Transverse colon (tissue), 4 donors: ENCODE data around the gene MCC. TPM values are rescaled to one million over a fixed set of nuclear protein-coding genes. Genes with fewer than 3 reads are reported as not detected.
"Not testable (repeated sequence)": the region's sequence is repeated elsewhere in the genome, so short reads cannot be mapped to it uniquely, and the experiment has no call there.

Experiments used
- DNase-seq: peaks from one replicate; pipeline ENCODE4 v3.0.0-alpha.2; 2019
- H3K27ac ChIP-seq, 4 donors: fragments of 200-600 bp; sonication (generic); 2 replicates each; pipeline ENCODE4 v1.5.1; 2016 to 2018; ENCODE audit warnings: inconsistent platforms in 4 of 4
- H3K27me3 ChIP-seq: fragments of 200-600 bp; sonication (generic); 2 replicates; pipeline ENCODE4 v1.5.1; 2017; ENCODE audit warnings: inconsistent platforms
- H3K36me3 ChIP-seq, 4 donors: fragments of 200-600 bp; sonication (generic); 2 replicates each; pipeline ENCODE4 v1.5.1; 2017 to 2019; ENCODE audit warnings: inconsistent platforms in 4 of 4
- H3K4me1 ChIP-seq, 4 donors: fragments of 200-600 bp; sonication (generic); 2 replicates each; pipeline ENCODE4 v1.5.1; 2017 to 2020; ENCODE audit warnings: inconsistent platforms in 4 of 4
- H3K4me3 ChIP-seq, 4 donors: fragments of 200-600 bp; sonication (generic); 1 replicate in 1 of 4; 2 replicates in 3 of 4; pipeline versions ENCODE4 v1.5.1 to v1.6.1; 2017 to 2019; ENCODE audit warnings: inconsistent platforms in 4 of 4
- H3K9me3 ChIP-seq, 2 donors: fragments of 200-600 bp; sonication (generic); 2 replicates each; pipeline ENCODE4 v1.5.1; 2017 to 2019; ENCODE audit warnings: inconsistent platforms in 2 of 2
- EP300 ChIP-seq: sonication (generic); formaldehyde crosslinking; IDR thresholded peaks from one replicate; pipeline ENCODE4 v1.6.1; 2017; ENCODE audit warnings: antibody characterized with exemption, low read depth
- POLR2A ChIP-seq: fragments of 450-650 bp; IDR thresholded peaks from one replicate; pipeline ENCODE4 v1.6.1; 2016; ENCODE audit warnings: antibody characterized with exemption, mild to moderate bottlenecking, moderate library complexity
- POLR2AphosphoS5 ChIP-seq, 3 donors: sonication (generic); formaldehyde crosslinking; IDR thresholded peaks; one replicate each; pipeline ENCODE4 v1.6.1; 2016; ENCODE audit warnings: antibody characterized with exemption in 3 of 3
- WGBS, 2 donors: methylation state at CpG; one replicate each; pipeline ENCODE4 v1.1.5; 2018; ENCODE audit warnings: low coverage in 1 of 2; 5-methylcytosine and 5-hydroxymethylcytosine counted together
- in situ Hi-C, 4 donors: fragments of 200-750 bp; cut with MboI; loops; one replicate each; pipeline versions ENCODE4 v1.15.0 to v1.15.1; 2017; ENCODE audit warnings: low sequenced_read_pairs in 3 of 4, low pct_ligation_motif_present in 1 of 4, low pct_unique_long_range_greater_than_20kb in 1 of 4
- intact Hi-C: fragments of 100-400 bp; cut with DNase I; formaldehyde crosslinking; loops from one replicate; pipeline ENCODE4 v1.15.1; 2023; ENCODE audit warnings: low total_unique reads
- total RNA-seq, 4 donors: library from RNA; depleted of rRNA; stranded (reverse); fragments of >200 nt; gene quantifications; one replicate each; pipeline ENCODE4 v1.1.0, GENCODE V29; 2016
- TF ChIP-seq, protein P1 (sequence below), 5 experiments: fragments of 200-600 bp in 3 of 5; fragments of 450-650 bp in 2 of 5; sonication (generic) in 3 of 5; IDR thresholded peaks; 1 replicate in 2 of 5; 2 replicates in 3 of 5; pipeline ENCODE4 v1.5.1; 2016 to 2017; ENCODE audit warnings: antibody characterized with exemption in 5 of 5, inconsistent platforms in 3 of 5, mild to moderate bottlenecking in 2 of 5, moderate library complexity in 1 of 5

The MCC gene
- total RNA-seq, 4 donors from 2014 or later, result 2.6 to 28.4 (median 16.4) TPM

GRCh38 chr5:113082547-113082905 is 405.7 kb downstream of the MCC start:
- WGBS, 2 donors, result 84 to 94% methylated on average over 6 to 7 of the region's 7 CpGs

DNA sequence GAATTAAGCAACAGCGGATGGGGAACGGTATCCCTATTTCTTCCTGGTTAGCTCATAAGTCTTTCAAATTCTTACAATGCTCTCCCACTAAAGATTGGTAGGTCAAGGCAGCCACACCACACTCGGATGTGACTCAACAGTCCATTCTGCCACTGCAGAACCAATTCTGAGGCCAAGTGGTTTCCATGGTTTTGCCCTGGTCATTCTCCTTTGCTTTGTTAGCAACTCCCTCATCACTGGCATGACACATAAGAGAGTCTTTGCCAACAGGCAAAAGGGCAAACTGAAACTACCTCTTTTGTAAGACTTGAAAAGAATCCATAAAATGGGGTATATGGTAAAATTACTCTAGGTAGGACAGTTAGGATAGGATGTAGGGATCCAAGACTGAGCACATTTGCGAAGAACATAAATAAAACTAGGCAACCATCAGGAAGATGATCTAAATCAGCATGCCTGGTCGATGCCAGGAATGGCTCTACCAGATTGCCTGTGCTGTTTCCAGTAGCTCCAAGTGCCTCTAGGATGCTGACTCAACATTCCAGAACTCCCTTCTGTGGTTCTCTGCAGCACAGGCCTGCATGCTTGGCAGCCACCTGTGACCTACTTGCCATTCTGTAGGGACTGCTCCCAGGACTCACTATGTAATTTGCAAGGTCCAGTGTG is 406.2 kb downstream of the MCC start:
- H3K9me3 ChIP-seq, result no peaks in the 10 kb centered on the region
- no peaks in the 10 kb centered on the region for H3K4me1 ChIP-seq
- intact Hi-C loops (no loop called here), in situ Hi-C loops (no loop called here)
- H3K27ac ChIP-seq, result no peak overlapping the region
- no peaks in the 10 kb centered on the region for H3K36me3 ChIP-seq
- no peaks in the 10 kb centered on the region for H3K27me3 ChIP-seq
- no peak overlapping the region for H3K4me3 ChIP-seq
- no peak for TF ChIP-seq EP300
- TF ChIP-seq, protein P1, sequence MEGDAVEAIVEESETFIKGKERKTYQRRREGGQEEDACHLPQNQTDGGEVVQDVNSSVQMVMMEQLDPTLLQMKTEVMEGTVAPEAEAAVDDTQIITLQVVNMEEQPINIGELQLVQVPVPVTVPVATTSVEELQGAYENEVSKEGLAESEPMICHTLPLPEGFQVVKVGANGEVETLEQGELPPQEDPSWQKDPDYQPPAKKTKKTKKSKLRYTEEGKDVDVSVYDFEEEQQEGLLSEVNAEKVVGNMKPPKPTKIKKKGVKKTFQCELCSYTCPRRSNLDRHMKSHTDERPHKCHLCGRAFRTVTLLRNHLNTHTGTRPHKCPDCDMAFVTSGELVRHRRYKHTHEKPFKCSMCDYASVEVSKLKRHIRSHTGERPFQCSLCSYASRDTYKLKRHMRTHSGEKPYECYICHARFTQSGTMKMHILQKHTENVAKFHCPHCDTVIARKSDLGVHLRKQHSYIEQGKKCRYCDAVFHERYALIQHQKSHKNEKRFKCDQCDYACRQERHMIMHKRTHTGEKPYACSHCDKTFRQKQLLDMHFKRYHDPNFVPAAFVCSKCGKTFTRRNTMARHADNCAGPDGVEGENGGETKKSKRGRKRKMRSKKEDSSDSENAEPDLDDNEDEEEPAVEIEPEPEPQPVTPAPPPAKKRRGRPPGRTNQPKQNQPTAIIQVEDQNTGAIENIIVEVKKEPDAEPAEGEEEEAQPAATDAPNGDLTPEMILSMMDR (IDR thresholded peaks at IDR 0.05), result no peak
- TF ChIP-seq POLR2A, result no peak
- no peak for TF ChIP-seq POLR2AphosphoS5 (IDR thresholded peaks at IDR 0.05)
- DNase-seq, result no peak
- 85 to 96% methylated on average over 4 to 5 of the region's 5 CpGs for WGBS, 2 donors

More at GRCh38 chr5:113082547-113082905, 405.7 kb downstream of the MCC start:
- Histone ChIP-seq H3K4me3 (no peak overlapping the region), H3K27ac (no peak overlapping the region), H3K27me3 (no peaks in the 10 kb centered on the region), H3K4me1 (no peaks in the 10 kb centered on the region), H3K9me3 (no peaks in the 10 kb centered on the region), H3K36me3 (no peaks in the 10 kb centered on the region)
- no peak for TF ChIP-seq POLR2AphosphoS5 (IDR thresholded peaks at IDR 0.05)
- intact Hi-C loops, result no loop called here
- in situ Hi-C loops, result no loop called here
- DNase-seq, result no peak

DNA sequence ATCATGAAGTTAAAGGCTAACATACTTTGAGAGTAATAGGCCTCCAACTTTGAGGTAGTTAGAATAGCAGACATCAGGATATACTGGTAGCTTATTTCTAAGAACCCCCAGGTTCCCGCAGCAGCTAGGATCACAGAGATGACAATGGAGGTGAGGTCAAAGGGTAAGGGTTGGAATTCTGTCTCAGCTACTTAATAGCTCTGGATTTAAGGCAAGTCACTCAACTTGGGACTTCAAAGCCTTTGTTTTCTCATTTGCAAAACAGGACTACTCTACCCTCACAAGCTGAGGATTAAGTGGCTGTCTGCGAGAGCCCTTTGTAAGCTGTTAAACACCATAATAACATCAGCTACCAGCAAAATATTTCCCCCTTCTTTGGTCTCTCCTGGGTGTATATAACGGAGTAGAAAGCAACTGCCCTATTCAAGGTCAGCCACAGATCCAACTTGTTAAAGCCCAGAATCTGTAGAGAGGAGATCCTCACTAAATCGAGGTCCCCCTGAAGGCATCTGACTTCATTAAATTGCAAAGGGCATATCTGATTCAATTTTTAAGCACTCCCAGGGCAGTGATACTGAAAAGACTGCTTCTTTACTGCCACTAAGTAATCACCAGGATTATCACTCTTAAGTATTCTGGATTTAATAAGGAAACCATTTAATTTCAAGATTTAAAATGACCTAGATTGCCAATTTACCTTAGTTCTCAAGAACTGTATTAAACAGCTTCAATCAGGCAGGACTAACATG is 407.0 kb downstream of the MCC start:
- no peaks in the 10 kb centered on the region for H3K9me3 ChIP-seq
- in situ Hi-C loops, result no loop called here
- no peaks in the 10 kb centered on the region for H3K4me1 ChIP-seq
- H3K4me3 ChIP-seq, result no peak overlapping the region
- no peak for DNase-seq
- H3K36me3 ChIP-seq, result no peaks in the 10 kb centered on the region
- H3K27me3 ChIP-seq, result no peaks in the 10 kb centered on the region
- TF ChIP-seq, protein P1 (IDR thresholded peaks at IDR 0.05), result no peak
- TF ChIP-seq POLR2AphosphoS5 (IDR thresholded peaks at IDR 0.05), result no peak
- TF ChIP-seq EP300, result no peak
- no peak for TF ChIP-seq POLR2A
- intact Hi-C loops, result no loop called here
- 75 to 89% methylated on average over 3 to 4 of the region's 4 CpGs for WGBS, 2 donors
- no peak overlapping the region for H3K27ac ChIP-seq

GRCh38 chr5:113076649-113077048 is 411.6 kb downstream of the MCC start:
- H3K4me1 ChIP-seq, H3K9me3 ChIP-seq, H3K27me3 ChIP-seq, H3K4me3 ChIP-seq, intact Hi-C loops, DNase-seq, in situ Hi-C loops, H3K36me3 ChIP-seq, H3K27ac ChIP-seq: not testable (repeated sequence)
- WGBS, 2 donors, result 95 to 100% methylated on average over 1 to 2 of the region's 2 CpGs

- intact Hi-C loops, result no loop called here
- H3K4me3 ChIP-seq, result no peak overlapping the region
- TF ChIP-seq POLR2AphosphoS5 (IDR thresholded peaks at IDR 0.05), result no peak
- TF ChIP-seq, protein P1 (IDR thresholded peaks at IDR 0.05), result no peak
- TF ChIP-seq POLR2A, result no peak
- no peak for TF ChIP-seq EP300
- 95% methylated on average over 21 of the region's 21 CpGs; no CpG with 5 or more reads in 1 of the 2 donors for WGBS, 2 donors
- H3K4me1 ChIP-seq, result no peaks in the 10 kb centered on the region
- in situ Hi-C loops, result no loop called here
- no peaks in the 10 kb centered on the region for H3K27me3 ChIP-seq
- H3K36me3 ChIP-seq, result no peaks in the 10 kb centered on the region
- H3K9me3 ChIP-seq, result no peaks in the 10 kb centered on the region
- no peak overlapping the region for H3K27ac ChIP-seq
- no peak for DNase-seq
Observed at GRCh38 chr5:113075019-113075418, 413.2 kb downstream of the MCC start.

DNA sequence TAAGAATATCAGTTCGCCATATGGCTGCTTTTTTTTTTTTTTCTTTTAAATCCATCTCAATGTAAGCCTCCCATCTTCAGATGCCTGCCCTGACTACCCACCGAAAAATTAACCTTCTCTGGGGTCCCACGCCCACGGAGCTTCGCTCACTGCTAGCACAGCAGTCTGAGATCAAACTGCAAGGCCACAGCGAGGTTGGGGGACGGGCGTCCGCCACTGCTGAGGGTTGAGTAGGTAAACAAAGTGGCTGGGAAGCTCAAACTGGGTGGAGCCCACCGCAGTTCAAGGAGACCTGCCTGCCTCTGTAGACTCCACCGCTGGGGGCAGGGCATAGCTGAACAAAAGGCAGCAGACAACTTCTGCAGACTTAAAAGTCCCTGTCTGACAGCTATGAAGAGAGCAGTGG is 414.6 kb downstream of the MCC start:
- H3K9me3 ChIP-seq, in situ Hi-C loops, H3K4me3 ChIP-seq, DNase-seq, H3K36me3 ChIP-seq, intact Hi-C loops, H3K4me1 ChIP-seq, H3K27me3 ChIP-seq, H3K27ac ChIP-seq: not testable (repeated sequence)
- WGBS, 2 donors, result 79 to 83% methylated on average over 5 to 11 of the region's 11 CpGs
